ENCODE measurements around the gene C5orf34. TPM values are rescaled to one million over a fixed set of nuclear protein-coding genes. Genes with fewer than 3 reads are reported as not detected.
A peak's percentile ranks its signal among the peaks of the same experiment; 100 is the strongest.

C5orf34 gene
- total RNA-seq, 4 donors from 2014 or later = 0.42 to 2.1 (median 1.6) TPM

DNA sequence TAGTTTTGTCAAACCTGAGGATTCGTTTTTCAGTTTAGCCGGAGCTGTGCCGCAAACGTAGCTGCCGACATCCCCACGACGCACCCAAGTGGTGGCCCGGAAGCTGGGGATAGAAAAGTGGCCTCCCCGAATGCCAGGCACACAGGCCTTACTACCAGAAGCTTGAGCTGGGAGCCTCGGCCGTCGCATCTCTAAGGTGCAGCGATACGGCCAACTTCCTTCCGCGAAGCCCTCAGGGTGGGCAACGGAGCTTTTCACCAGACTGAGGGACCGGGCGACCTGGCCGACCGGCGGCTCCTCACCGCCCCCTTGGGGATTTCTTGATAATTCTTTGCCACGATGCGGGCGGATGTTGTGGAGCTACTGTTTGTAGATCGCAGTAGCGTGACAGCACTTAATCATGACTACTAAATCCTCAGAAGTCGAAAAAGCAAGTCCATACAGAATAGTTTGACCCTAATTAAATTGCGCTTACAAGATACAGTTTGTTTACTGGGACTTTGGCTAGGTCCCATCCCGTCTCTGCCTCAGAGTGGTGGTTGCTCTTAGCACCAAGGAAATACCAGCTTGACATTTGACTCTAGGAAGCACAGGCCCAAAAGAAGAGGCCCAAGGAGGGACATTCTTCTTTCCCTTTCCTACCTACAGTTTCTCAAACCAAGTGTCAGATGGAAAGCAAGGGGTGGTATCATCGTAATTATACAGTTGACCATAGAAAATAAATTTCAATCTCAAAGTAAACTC lies 30.7 kb downstream of the C5orf34 start:
- DNase-seq = peak; percentile 86 to 89
- Histone ChIP-seq H3K4me3 (replicated peaks in 1 of 3) (peak overlapping the region; percentile 74 to 83 (median 80)), H3K9me3 (no peaks in the 10 kb centered on the region), H3K36me3 (no peaks in the 10 kb centered on the region), H3K27me3 (no peaks in the 10 kb centered on the region), H3K27ac (peak overlapping the region; percentile 94 to 98 (median 97)), H3K4me1 (peaks cover 11 to 12% of the 10 kb centered on the region in 2 donors)
- WGBS, 2 donors = 3 to 4% methylated on average over 31 to 32 of the region's 32 CpGs
- intact Hi-C loops (cut with DNase I) = loop anchor here (5.0 to 10.0 kb wide), 2 partner anchors 87 to 359 kb away; partner anchors contain the start of gene ZNF131
- TF ChIP-seq, protein P1, sequence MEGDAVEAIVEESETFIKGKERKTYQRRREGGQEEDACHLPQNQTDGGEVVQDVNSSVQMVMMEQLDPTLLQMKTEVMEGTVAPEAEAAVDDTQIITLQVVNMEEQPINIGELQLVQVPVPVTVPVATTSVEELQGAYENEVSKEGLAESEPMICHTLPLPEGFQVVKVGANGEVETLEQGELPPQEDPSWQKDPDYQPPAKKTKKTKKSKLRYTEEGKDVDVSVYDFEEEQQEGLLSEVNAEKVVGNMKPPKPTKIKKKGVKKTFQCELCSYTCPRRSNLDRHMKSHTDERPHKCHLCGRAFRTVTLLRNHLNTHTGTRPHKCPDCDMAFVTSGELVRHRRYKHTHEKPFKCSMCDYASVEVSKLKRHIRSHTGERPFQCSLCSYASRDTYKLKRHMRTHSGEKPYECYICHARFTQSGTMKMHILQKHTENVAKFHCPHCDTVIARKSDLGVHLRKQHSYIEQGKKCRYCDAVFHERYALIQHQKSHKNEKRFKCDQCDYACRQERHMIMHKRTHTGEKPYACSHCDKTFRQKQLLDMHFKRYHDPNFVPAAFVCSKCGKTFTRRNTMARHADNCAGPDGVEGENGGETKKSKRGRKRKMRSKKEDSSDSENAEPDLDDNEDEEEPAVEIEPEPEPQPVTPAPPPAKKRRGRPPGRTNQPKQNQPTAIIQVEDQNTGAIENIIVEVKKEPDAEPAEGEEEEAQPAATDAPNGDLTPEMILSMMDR (IDR thresholded peaks at IDR 0.05) = peak in 5 of 6 experiments; percentile 52 to 87 (median 80)
- TF ChIP-seq POLR2A (IDR thresholded peaks at IDR 0.05) = no peak

- intact Hi-C loops (cut with DNase I) = loop anchor here (5.0 to 10.0 kb wide), 2 partner anchors 86 to 359 kb away; partner anchors contain the start of gene ZNF131
Observed at GRCh38 chr5:43483298-43484105, 31.4 kb downstream of the C5orf34 start, which contains the start of gene TMEM267. Gene TMEM267, minus strand, starts transcription at chr5:43483865. Its CDS starts 29,896 bp downstream, at chr5:43453969.

GRCh38 chr5:43482490-43483297 lies 32.3 kb downstream of the C5orf34 start:
- Histone ChIP-seq H3K36me3 (no peaks in the 10 kb centered on the region), H3K27me3 (no peaks in the 10 kb centered on the region), H3K4me1 (peaks cover 11 to 12% of the 10 kb centered on the region in 2 donors), H3K4me3 (replicated peaks in 1 of 3) (peak overlapping the region; percentile 74 to 83 (median 80)), H3K9me3 (no peaks in the 10 kb centered on the region), H3K27ac (peak overlapping the region; percentile 94 to 98 (median 97))
- no peak for TF ChIP-seq POLR2A (IDR thresholded peaks at IDR 0.05)
- TF ChIP-seq, protein P1 (IDR thresholded peaks at IDR 0.05) = no peak
- 44 to 53% methylated on average over 6 of the region's 6 CpGs for WGBS, 2 donors
- no peak for DNase-seq
- intact Hi-C loops (cut with DNase I) = loop anchor here (5.0 to 10.0 kb wide), 2 partner anchors 85 to 358 kb away; partner anchors contain the start of gene ZNF131

More at GRCh38 chr5:43483298-43484105, 31.4 kb downstream of the C5orf34 start, which contains the start of gene TMEM267:
- TF ChIP-seq, protein P1 (IDR thresholded peaks at IDR 0.05) = no peak
- TF ChIP-seq POLR2A (IDR thresholded peaks at IDR 0.05) = peak; percentile 70 to 94
- WGBS, 2 donors = 1% methylated on average over 26 to 33 of the region's 62 CpGs
- peak; percentile 94 for DNase-seq
- no peaks in the 10 kb centered on the region for H3K9me3 ChIP-seq
- peak within 1 kb of the TSS; percentile 94 to 98 (median 97) for H3K27ac ChIP-seq
- no peaks in the 10 kb centered on the region for H3K27me3 ChIP-seq
- peak within 1 kb of the TSS; percentile 74 to 83 (median 80) for H3K4me3 ChIP-seq (replicated peaks in 1 of 3)
- peaks cover 11 to 12% of the 10 kb centered on the region in 2 donors for H3K4me1 ChIP-seq
- H3K36me3 ChIP-seq = no peaks in the 10 kb centered on the region

DNA sequence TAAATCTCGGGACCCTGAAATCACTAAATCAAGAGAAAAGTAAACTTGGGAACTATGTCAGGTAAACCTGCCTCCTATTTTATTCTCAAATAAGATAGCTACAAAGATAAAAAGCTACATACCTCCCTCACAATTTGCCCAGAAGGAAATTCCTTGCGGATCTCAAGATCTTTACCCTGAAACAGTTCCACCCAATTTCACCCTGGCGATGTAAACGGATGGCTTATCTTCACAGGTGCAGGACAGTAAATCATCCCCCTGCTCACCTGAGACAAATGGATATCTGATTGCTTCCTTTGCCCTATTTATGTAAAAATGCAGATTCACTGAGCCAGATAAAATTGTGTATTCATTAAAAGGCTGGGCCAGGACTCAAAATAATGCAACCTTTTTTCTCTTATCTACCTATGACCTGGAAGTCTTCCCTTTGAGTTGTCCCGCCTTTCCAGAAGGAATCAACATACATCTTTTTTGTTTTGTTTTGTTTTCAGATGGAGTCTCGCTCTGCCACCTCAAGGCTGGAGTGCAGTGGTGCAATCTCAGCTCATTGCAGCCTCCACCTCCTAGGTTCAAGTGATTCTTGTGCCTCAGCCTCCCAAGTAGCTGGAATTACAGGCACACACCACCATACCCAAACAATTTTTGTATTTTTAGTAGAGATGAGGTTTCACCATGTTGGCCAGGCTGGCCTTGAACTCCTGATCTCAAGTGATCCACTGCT lies 45.1 kb downstream of the C5orf34 start:
- WGBS, 2 donors = 96% methylated on average over 6 of the region's 6 CpGs

More for the DNA sequence above, 45.1 kb downstream of the C5orf34 start:
- Histone ChIP-seq H3K27ac (no peak overlapping the region), H3K36me3 (peaks cover 0 to 6% of the 10 kb centered on the region in 2 donors), H3K4me3 (replicated peaks in 1 of 3) (no peak overlapping the region), H3K4me1 (no peaks in the 10 kb centered on the region), H3K9me3 (no peaks in the 10 kb centered on the region), H3K27me3 (no peaks in the 10 kb centered on the region)
- DNase-seq = no peak
- intact Hi-C loops (cut with DNase I) = no loop called here
- TF ChIP-seq POLR2A (IDR thresholded peaks at IDR 0.05) = no peak
- TF ChIP-seq, protein P1 (IDR thresholded peaks at IDR 0.05) = no peak
